WTC11 (cell line): ENCODE data around the gene TEX10. TPM values are rescaled to one million over a fixed set of nuclear protein-coding genes. Genes with fewer than 3 reads are reported as not detected.

Experiments
- ATAC-seq: fragments of 200-7000 bp; cut with Tn5 transposase; 2 replicates; pipeline ENCODE4 v1.10.0; 2021; ENCODE audit warnings: mild to moderate bottlenecking, moderate library complexity
- CTCF ChIA-PET: fragments of 300-600 bp; sonication (Branson Sonifier 250); formaldehyde crosslinking; loops from one replicate; lab custom pipeline; 2021; ENCODE audit warnings: antibody characterized with exemption; lab: Charles Lee
- POLR2A ChIA-PET: fragments of 350-600 bp; sonication (Branson Sonifier 250); formaldehyde crosslinking; loops from one replicate; lab custom pipeline; 2021; ENCODE audit warnings: antibody characterized with exemption; lab: Charles Lee
- DNase-seq: peaks from one replicate; pipeline ENCODE4 v3.0.0; 2021; ENCODE audit warnings: low spot score
- H3K27ac Mint-ChIP-seq: 2 replicates; pipeline ENCODE4 v1.8.0; 2021; ENCODE audit warnings: mixed read lengths
- H3K27me3 Mint-ChIP-seq: 2 replicates; pipeline ENCODE4 v1.8.0; 2021; ENCODE audit warnings: low read depth, mild to moderate bottlenecking, moderate library complexity, mixed read lengths
- H3K36me3 Mint-ChIP-seq: 2 replicates; pipeline ENCODE4 v1.8.0; 2021; ENCODE audit warnings: mixed read lengths
- H3K4me1 Mint-ChIP-seq: 2 replicates; pipeline ENCODE4 v1.8.0; 2022; ENCODE audit warnings: mixed read lengths
- H3K4me3 Mint-ChIP-seq: 2 replicates; pipeline ENCODE4 v1.8.0; 2021; ENCODE audit warnings: mild to moderate bottlenecking, moderate library complexity, mixed read lengths
- H3K9me3 Mint-ChIP-seq: 2 replicates; pipeline ENCODE4 v1.8.0; 2021; ENCODE audit warnings: mixed read lengths
- ESRRA ChIP-seq: sonication (generic); formaldehyde crosslinking; IDR thresholded peaks from 2 replicates; pipeline ENCODE4 v1.8.1; 2022; ENCODE audit warnings: mild to moderate bottlenecking, missing genetic modification reagents, borderline replicate concordance
- FOXJ3 ChIP-seq: sonication (generic); formaldehyde crosslinking; IDR thresholded peaks from 2 replicates; pipeline ENCODE4 v1.9.0; 2021; ENCODE audit warnings: missing genetic modification reagents, mild to moderate bottlenecking, borderline replicate concordance
- FOXK1 ChIP-seq: sonication (generic); formaldehyde crosslinking; IDR thresholded peaks from 2 replicates; pipeline ENCODE4 v1.8.0; 2022; ENCODE audit warnings: mild to moderate bottlenecking, moderate library complexity, missing genetic modification reagents
- FOXP1 ChIP-seq: sonication (generic); formaldehyde crosslinking; IDR thresholded peaks from 2 replicates; pipeline ENCODE4 v1.8.0; 2022; ENCODE audit warnings: missing genetic modification reagents, mild to moderate bottlenecking, moderate library complexity, borderline replicate concordance
- GABPB1 ChIP-seq: sonication (generic); formaldehyde crosslinking; IDR thresholded peaks from 2 replicates; pipeline ENCODE4 v1.8.1; 2023; ENCODE audit warnings: mild to moderate bottlenecking, missing genetic modification reagents
- IRF2 ChIP-seq: sonication (generic); formaldehyde crosslinking; IDR thresholded peaks from 2 replicates; pipeline ENCODE4 v1.8.0; 2022; ENCODE audit warnings: low read depth, missing genetic modification reagents, borderline replicate concordance
- JAZF1 ChIP-seq: fragments of 250-450 bp; sonication (Bioruptor Pico); IDR thresholded peaks from 2 replicates; pipeline ENCODE4 v1.9.0; 2021; ENCODE audit warnings: moderate library complexity, mild to moderate bottlenecking, inconsistent platforms
- NR3C1 ChIP-seq: sonication (generic); formaldehyde crosslinking; conservative IDR thresholded peaks from 2 replicates; pipeline ENCODE4 v1.8.1; 2023; ENCODE audit warnings: low read depth, mild to moderate bottlenecking, missing genetic modification reagents
- OVOL2 ChIP-seq: fragments of 250-450 bp; sonication (Bioruptor Pico); IDR thresholded peaks from 2 replicates; pipeline ENCODE4 v1.9.0; 2021; ENCODE audit warnings: mild to moderate bottlenecking, borderline replicate concordance
- RORB ChIP-seq: fragments of 250-450 bp; sonication (Bioruptor Pico); IDR thresholded peaks from 2 replicates; pipeline ENCODE4 v1.9.0; 2021; ENCODE audit warnings: mild to moderate bottlenecking
- SMAD4 ChIP-seq: sonication (generic); formaldehyde crosslinking; IDR thresholded peaks from 2 replicates; pipeline ENCODE4 v1.8.0; 2022; ENCODE audit warnings: mild to moderate bottlenecking, missing genetic modification reagents
- SOX15 ChIP-seq: fragments of 250-450 bp; sonication (Bioruptor Pico); IDR thresholded peaks from 2 replicates; pipeline ENCODE4 v1.9.0; 2021; ENCODE audit warnings: mild to moderate bottlenecking
- TCF7 ChIP-seq: sonication (generic); formaldehyde crosslinking; IDR thresholded peaks from 2 replicates; pipeline ENCODE4 v1.8.0; 2022; ENCODE audit warnings: mild to moderate bottlenecking, low read depth, missing genetic modification reagents, moderate library complexity
- TEAD1 ChIP-seq: sonication (generic); formaldehyde crosslinking; IDR thresholded peaks from 2 replicates; pipeline ENCODE4 v1.8.0; 2022; ENCODE audit warnings: mild to moderate bottlenecking, missing genetic modification reagents
- ZBTB21 ChIP-seq: sonication (generic); formaldehyde crosslinking; IDR thresholded peaks from 2 replicates; pipeline ENCODE4 v1.8.1; 2023; ENCODE audit warnings: mild to moderate bottlenecking, missing genetic modification reagents, borderline replicate concordance
- ZNF138 ChIP-seq: sonication (generic); formaldehyde crosslinking; conservative IDR thresholded peaks from 2 replicates; pipeline ENCODE4 v1.8.1; 2022; ENCODE audit warnings: mild to moderate bottlenecking, moderate library complexity, missing genetic modification reagents
- ZNF317 ChIP-seq: sonication (generic); formaldehyde crosslinking; IDR thresholded peaks from 2 replicates; pipeline ENCODE4 v1.8.1; 2023; ENCODE audit warnings: low read depth, mild to moderate bottlenecking, moderate library complexity, missing genetic modification reagents, borderline replicate concordance
- ZNF396 ChIP-seq: fragments of 250-450 bp; sonication (Bioruptor Pico); IDR thresholded peaks from 2 replicates; pipeline ENCODE4 v1.8.0; 2021; ENCODE audit warnings: mild to moderate bottlenecking, moderate library complexity, borderline replicate concordance
- total RNA-seq: library from RNA; stranded (reverse); gene quantifications from 3 replicates; pipeline ENCODE4 v1.2.3, GENCODE V29; 2021
- TF ChIP-seq, protein P1 (sequence below): sonication (generic); formaldehyde crosslinking; IDR thresholded peaks from 2 replicates; pipeline ENCODE4 v1.8.0; 2023; ENCODE audit warnings: mild to moderate bottlenecking, missing genetic modification reagents
- TF ChIP-seq, protein P2 (sequence below): sonication (generic); formaldehyde crosslinking; IDR thresholded peaks from 2 replicates; pipeline ENCODE4 v1.8.0; 2023; ENCODE audit warnings: missing genetic modification reagents
- TF ChIP-seq, protein P3 (sequence below): fragments of 250-450 bp; sonication (Bioruptor Pico); IDR thresholded peaks from 2 replicates; pipeline ENCODE4 v2.1.2; 2022; ENCODE audit warnings: mild to moderate bottlenecking, moderate library complexity
- TF ChIP-seq, protein P4 (sequence below): sonication (generic); formaldehyde crosslinking; IDR thresholded peaks from 2 replicates; pipeline ENCODE4 v1.8.1; 2022; ENCODE audit warnings: low read depth, mild to moderate bottlenecking, moderate library complexity, missing genetic modification reagents, borderline replicate concordance
- TF ChIP-seq, protein P5 (sequence below): sonication (generic); formaldehyde crosslinking; IDR thresholded peaks from 2 replicates; pipeline ENCODE4 v1.8.1; 2022; ENCODE audit warnings: low read depth, missing genetic modification reagents, borderline replicate concordance

Gene TEX10
- total RNA-seq, 1 experiment from 2014 or later, result 64.7 TPM

DNA sequence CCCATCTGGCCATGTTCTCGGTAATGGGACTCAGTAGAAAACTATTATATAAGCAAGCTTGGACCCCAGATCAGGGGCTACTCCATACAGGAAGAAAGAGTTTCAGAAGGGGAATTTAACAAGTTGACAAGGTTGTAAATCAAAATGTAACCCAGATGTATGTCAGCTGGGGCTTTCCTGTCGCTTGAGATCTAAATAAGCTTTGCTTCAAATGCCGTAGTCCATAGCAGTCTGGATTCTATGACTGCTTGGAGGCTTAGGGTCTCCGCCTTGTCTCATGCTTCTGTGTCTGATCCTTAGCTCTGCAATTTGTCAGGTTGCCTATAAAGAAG, 70.4 kb downstream of the TEX10 start:
- Mint-ChIP-seq H3K4me1 (no peaks in the 10 kb centered on the region), H3K9me3 (peaks cover 19% of the 10 kb centered on the region), H3K36me3 (peaks cover 28% of the 10 kb centered on the region), H3K27ac (peak overlapping the region; percentile 52; the same call in 1 of the 2 replicates), H3K4me3 (no peak overlapping the region), H3K27me3 (no peaks in the 10 kb centered on the region)
- POLR2A ChIA-PET, result no interaction called here
- ATAC-seq, result no peak
- CTCF ChIA-PET, result no interaction called here
- no peak for DNase-seq
- TF ChIP-seq ZBTB21 (CRISPR knock-in tag) (no peak), FOXK1 (no peak)

DNA sequence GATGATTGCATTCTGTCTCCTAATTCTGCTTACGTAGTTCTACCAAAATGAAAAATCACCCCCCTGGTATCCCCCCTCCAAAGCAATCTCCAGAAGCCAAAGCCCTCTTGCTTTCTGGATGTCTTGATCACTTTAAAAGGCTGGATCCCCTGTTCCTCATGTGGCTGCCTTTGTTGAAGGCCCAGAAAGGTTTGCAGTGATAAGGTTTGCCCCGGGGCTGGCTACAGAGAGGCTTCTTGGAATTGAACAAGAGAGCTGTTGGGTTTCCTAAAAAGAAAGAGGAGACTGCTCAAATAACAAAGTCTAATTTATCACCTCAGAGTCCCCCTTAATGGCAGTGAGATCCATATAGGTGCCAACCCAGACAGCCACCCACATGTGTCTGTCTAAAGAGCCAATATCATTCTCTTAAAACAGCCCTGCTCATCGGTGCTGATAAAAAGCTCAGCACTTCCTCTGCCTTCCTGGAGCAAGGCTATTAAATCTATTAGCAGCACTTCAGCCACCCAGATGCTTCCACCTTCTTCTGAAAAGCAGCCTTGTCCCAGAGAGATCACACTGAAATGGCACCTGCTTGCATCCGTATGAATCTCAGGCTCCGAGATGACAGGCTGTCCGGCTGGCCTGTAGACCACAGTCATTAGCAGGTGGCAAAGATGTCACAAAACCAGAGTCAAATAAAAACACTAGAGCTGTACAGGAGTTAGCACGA, 70.9 kb downstream of the TEX10 start:
- Mint-ChIP-seq H3K27me3 (no peaks in the 10 kb centered on the region), H3K4me3 (no peak overlapping the region), H3K4me1 (no peaks in the 10 kb centered on the region), H3K27ac (no peak overlapping the region), H3K36me3 (peaks cover 28% of the 10 kb centered on the region), H3K9me3 (peaks cover 18% of the 10 kb centered on the region)
- ChIA-PET POLR2A (no interaction called here), CTCF (no interaction called here)
- no peak for TF ChIP-seq FOXP1 (CRISPR knock-in tag)
- TF ChIP-seq ZNF138 (CRISPR knock-in tag), result no peak
- no peak for TF ChIP-seq SOX15 (CRISPR knock-in tag)
- no peak for TF ChIP-seq ZBTB21 (CRISPR knock-in tag)
- no peak for TF ChIP-seq JAZF1 (CRISPR knock-in tag)
- TF ChIP-seq IRF2 (CRISPR knock-in tag), result no peak
- no peak for TF ChIP-seq ESRRA
- no peak for TF ChIP-seq GABPB1
- TF ChIP-seq NR3C1 (CRISPR knock-in tag), result no peak
- no peak for TF ChIP-seq TCF7 (CRISPR knock-in tag)
- TF ChIP-seq, protein P1, sequence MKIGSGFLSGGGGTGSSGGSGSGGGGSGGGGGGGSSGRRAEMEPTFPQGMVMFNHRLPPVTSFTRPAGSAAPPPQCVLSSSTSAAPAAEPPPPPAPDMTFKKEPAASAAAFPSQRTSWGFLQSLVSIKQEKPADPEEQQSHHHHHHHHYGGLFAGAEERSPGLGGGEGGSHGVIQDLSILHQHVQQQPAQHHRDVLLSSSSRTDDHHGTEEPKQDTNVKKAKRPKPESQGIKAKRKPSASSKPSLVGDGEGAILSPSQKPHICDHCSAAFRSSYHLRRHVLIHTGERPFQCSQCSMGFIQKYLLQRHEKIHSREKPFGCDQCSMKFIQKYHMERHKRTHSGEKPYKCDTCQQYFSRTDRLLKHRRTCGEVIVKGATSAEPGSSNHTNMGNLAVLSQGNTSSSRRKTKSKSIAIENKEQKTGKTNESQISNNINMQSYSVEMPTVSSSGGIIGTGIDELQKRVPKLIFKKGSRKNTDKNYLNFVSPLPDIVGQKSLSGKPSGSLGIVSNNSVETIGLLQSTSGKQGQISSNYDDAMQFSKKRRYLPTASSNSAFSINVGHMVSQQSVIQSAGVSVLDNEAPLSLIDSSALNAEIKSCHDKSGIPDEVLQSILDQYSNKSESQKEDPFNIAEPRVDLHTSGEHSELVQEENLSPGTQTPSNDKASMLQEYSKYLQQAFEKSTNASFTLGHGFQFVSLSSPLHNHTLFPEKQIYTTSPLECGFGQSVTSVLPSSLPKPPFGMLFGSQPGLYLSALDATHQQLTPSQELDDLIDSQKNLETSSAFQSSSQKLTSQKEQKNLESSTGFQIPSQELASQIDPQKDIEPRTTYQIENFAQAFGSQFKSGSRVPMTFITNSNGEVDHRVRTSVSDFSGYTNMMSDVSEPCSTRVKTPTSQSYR (CRISPR knock-in tag), result no peak
- TF ChIP-seq FOXJ3 (CRISPR knock-in tag), result no peak
- no peak for TF ChIP-seq OVOL2 (CRISPR knock-in tag)
- no peak for TF ChIP-seq ZNF317 (CRISPR knock-in tag)
- TF ChIP-seq, protein P2, sequence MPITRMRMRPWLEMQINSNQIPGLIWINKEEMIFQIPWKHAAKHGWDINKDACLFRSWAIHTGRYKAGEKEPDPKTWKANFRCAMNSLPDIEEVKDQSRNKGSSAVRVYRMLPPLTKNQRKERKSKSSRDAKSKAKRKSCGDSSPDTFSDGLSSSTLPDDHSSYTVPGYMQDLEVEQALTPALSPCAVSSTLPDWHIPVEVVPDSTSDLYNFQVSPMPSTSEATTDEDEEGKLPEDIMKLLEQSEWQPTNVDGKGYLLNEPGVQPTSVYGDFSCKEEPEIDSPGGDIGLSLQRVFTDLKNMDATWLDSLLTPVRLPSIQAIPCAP, result no peak
- TF ChIP-seq, protein P3, sequence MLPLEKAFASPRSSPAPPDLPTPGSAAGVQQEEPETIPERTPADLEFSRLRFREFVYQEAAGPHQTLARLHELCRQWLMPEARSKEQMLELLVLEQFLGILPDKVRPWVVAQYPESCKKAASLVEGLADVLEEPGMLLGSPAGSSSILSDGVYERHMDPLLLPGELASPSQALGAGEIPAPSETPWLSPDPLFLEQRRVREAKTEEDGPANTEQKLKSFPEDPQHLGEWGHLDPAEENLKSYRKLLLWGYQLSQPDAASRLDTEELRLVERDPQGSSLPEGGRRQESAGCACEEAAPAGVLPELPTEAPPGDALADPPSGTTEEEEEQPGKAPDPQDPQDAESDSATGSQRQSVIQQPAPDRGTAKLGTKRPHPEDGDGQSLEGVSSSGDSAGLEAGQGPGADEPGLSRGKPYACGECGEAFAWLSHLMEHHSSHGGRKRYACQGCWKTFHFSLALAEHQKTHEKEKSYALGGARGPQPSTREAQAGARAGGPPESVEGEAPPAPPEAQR (CRISPR knock-in tag), result no peak
- ATAC-seq (no peak), DNase-seq (no peak)

DNA sequence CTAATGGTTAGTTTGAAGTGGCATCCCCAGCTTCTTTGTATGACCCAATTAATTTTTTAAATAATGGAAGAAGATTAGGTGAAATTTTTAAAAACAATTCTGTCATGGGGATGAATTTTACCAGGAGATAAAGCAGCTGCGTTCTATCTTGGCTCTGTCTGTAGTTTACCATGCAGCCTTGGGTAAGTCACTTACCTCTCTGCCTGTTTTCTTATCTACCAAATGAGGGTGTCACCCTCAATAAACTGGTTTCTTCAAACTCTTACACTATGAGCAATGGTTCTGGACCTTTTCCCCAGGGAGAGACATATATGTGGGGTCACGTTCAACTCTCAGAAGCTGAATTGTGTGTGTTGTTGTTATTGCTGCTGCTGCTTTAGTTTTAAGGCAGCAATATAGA, 71.7 kb downstream of the TEX10 start:
- Mint-ChIP-seq H3K9me3 (peaks cover 15% of the 10 kb centered on the region), H3K36me3 (peaks cover 24% of the 10 kb centered on the region), H3K4me3 (no peak overlapping the region), H3K27me3 (no peaks in the 10 kb centered on the region), H3K27ac (no peak overlapping the region), H3K4me1 (no peaks in the 10 kb centered on the region)
- DNase-seq, result no peak
- ATAC-seq, result no peak
- ChIA-PET CTCF (no interaction called here), POLR2A (no interaction called here)
- TF ChIP-seq, protein P4, sequence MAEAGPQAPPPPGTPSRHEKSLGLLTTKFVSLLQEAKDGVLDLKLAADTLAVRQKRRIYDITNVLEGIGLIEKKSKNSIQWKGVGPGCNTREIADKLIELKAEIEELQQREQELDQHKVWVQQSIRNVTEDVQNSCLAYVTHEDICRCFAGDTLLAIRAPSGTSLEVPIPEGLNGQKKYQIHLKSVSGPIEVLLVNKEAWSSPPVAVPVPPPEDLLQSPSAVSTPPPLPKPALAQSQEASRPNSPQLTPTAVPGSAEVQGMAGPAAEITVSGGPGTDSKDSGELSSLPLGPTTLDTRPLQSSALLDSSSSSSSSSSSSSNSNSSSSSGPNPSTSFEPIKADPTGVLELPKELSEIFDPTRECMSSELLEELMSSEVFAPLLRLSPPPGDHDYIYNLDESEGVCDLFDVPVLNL (CRISPR knock-in tag), result no peak
- no peak for TF ChIP-seq ZNF396 (CRISPR knock-in tag)
- TF ChIP-seq IRF2 (CRISPR knock-in tag), result no peak
- no peak for TF ChIP-seq RORB
- no peak for TF ChIP-seq OVOL2 (CRISPR knock-in tag)
- TF ChIP-seq SMAD4 (CRISPR knock-in tag), result no peak
- no peak for TF ChIP-seq TEAD1 (CRISPR knock-in tag)
- TF ChIP-seq, protein P5, sequence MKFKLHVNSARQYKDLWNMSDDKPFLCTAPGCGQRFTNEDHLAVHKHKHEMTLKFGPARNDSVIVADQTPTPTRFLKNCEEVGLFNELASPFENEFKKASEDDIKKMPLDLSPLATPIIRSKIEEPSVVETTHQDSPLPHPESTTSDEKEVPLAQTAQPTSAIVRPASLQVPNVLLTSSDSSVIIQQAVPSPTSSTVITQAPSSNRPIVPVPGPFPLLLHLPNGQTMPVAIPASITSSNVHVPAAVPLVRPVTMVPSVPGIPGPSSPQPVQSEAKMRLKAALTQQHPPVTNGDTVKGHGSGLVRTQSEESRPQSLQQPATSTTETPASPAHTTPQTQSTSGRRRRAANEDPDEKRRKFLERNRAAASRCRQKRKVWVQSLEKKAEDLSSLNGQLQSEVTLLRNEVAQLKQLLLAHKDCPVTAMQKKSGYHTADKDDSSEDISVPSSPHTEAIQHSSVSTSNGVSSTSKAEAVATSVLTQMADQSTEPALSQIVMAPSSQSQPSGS (CRISPR knock-in tag), result no peak
- TF ChIP-seq ZBTB21 (CRISPR knock-in tag), result no peak
